Measurements from ENCODE around the gene VIPAS39. TPM values are rescaled to one million over a fixed set of nuclear protein-coding genes. Genes with fewer than 3 reads are reported as not detected.

The VIPAS39 gene
- total RNA-seq, 1 experiment from 2014 or later = 16.7 TPM

- H3K4me3 ChIP-seq (ENCODE audit: low read depth, low read length, poor library complexity, severe bottlenecking) = no peak overlapping the region
- H3K36me3 ChIP-seq (ENCODE audit: insufficient read depth, low read length, poor library complexity, severe bottlenecking) = no peaks in the 10 kb centered on the region
- CTCF ChIA-PET = no interaction called here
- H3K9me3 ChIP-seq (ENCODE audit: low read depth, low read length, poor library complexity, severe bottlenecking) = no peaks in the 10 kb centered on the region
- no TSS peak for BruUV-seq (replicated peaks)
- no peak overlapping the region for H3K27ac ChIP-seq (ENCODE audit: low read depth, low read length, poor library complexity, severe bottlenecking)
- POLR2A ChIA-PET (ENCODE audit: low non-redundant PET) = no interaction called here
- TF ChIP-seq CTCF (conservative IDR thresholded peaks at IDR 0.05; ENCODE audit: low read depth, low read length) (no peak), EZH2 (IDR thresholded peaks at IDR 0.05; ENCODE audit: borderline replicate concordance, low read depth, low read length, poor library complexity, severe bottlenecking) (no peak)
- H3K4me1 ChIP-seq (ENCODE audit: insufficient read depth, low read length, poor library complexity, severe bottlenecking) = peaks cover 9% of the 10 kb centered on the region
- H3K27me3 ChIP-seq (replicated peaks; ENCODE audit: insufficient read depth, low read depth, low read length, poor library complexity) = peaks cover 4% of the 10 kb centered on the region
- intact Hi-C loops (cut with micrococcal nuclease; ENCODE audit: unreplicated experiment) = no loop called here
- peak; percentile 21 for DNase-seq (ENCODE audit: low spot score)
These were observed 37.9 kb upstream of the VIPAS39 start for GRCh38 chr14:77495334-77495733.

- intact Hi-C loops (cut with micrococcal nuclease; ENCODE audit: unreplicated experiment) = no loop called here
- Histone ChIP-seq H3K4me3 (ENCODE audit: low read depth, low read length, poor library complexity, severe bottlenecking) (no peak overlapping the region), H3K27ac (ENCODE audit: low read depth, low read length, poor library complexity, severe bottlenecking) (no peak overlapping the region), H3K36me3 (ENCODE audit: insufficient read depth, low read length, poor library complexity, severe bottlenecking) (no peaks in the 10 kb centered on the region), H3K27me3 (replicated peaks; ENCODE audit: insufficient read depth, low read depth, low read length, poor library complexity) (no peaks in the 10 kb centered on the region), H3K9me3 (ENCODE audit: low read depth, low read length, poor library complexity, severe bottlenecking) (no peaks in the 10 kb centered on the region), H3K4me1 (ENCODE audit: insufficient read depth, low read length, poor library complexity, severe bottlenecking) (peaks cover 4% of the 10 kb centered on the region)
- BruUV-seq (replicated peaks) = no TSS peak
- ChIA-PET POLR2A (ENCODE audit: low non-redundant PET) (no interaction called here), CTCF (no interaction called here)
- TF ChIP-seq CTCF (conservative IDR thresholded peaks at IDR 0.05; ENCODE audit: low read depth, low read length) (no peak), EZH2 (IDR thresholded peaks at IDR 0.05; ENCODE audit: borderline replicate concordance, low read depth, low read length, poor library complexity, severe bottlenecking) (no peak)
- DNase-seq (ENCODE audit: low spot score) = no peak
These were observed 33.7 kb upstream of the VIPAS39 start for GRCh38 chr14:77491056-77491455.

- no peak for DNase-seq (ENCODE audit: low spot score)
- Histone ChIP-seq H3K36me3 (ENCODE audit: insufficient read depth, low read length, poor library complexity, severe bottlenecking) (no peaks in the 10 kb centered on the region), H3K4me1 (ENCODE audit: insufficient read depth, low read length, poor library complexity, severe bottlenecking) (peaks cover 3% of the 10 kb centered on the region), H3K9me3 (ENCODE audit: low read depth, low read length, poor library complexity, severe bottlenecking) (no peaks in the 10 kb centered on the region), H3K27me3 (replicated peaks; ENCODE audit: insufficient read depth, low read depth, low read length, poor library complexity) (no peaks in the 10 kb centered on the region), H3K4me3 (ENCODE audit: low read depth, low read length, poor library complexity, severe bottlenecking) (no peak overlapping the region), H3K27ac (ENCODE audit: low read depth, low read length, poor library complexity, severe bottlenecking) (no peak overlapping the region)
- TF ChIP-seq CTCF (conservative IDR thresholded peaks at IDR 0.05; ENCODE audit: low read depth, low read length) (no peak), EZH2 (IDR thresholded peaks at IDR 0.05; ENCODE audit: borderline replicate concordance, low read depth, low read length, poor library complexity, severe bottlenecking) (no peak)
- POLR2A ChIA-PET (ENCODE audit: low non-redundant PET) = no interaction called here
- intact Hi-C loops (cut with micrococcal nuclease; ENCODE audit: unreplicated experiment) = no loop called here
- CTCF ChIA-PET = no interaction called here
- BruUV-seq (replicated peaks) = no TSS peak
These were observed 33.1 kb upstream of the VIPAS39 start for GRCh38 chr14:77490347-77490986.

Measured in A673 (cell line).